Stimulated activated naive CD4-positive, alpha-beta T cell treated with Interleukin-2 at 50 U/mL for 16 hours (primary cell): ENCODE measurements around the gene COLGALT1.
"Not testable (repeated sequence)": the region's sequence is repeated elsewhere in the genome, so short reads cannot be mapped to it uniquely, and the experiment has no call there.

Source experiments
- DNase-seq: peaks from one replicate; lab custom pipeline; 2025; lab: John Stamatoyannopoulos, UW

The COLGALT1 gene

GRCh38 chr19:17555480-17555928 is at the start of gene COLGALT1:
TSS of gene COLGALT1 (plus strand) at chr19:17555649. CDS start at chr19:17555714, 65 bp downstream.
- peak; percentile 98 for DNase-seq

- no peak for DNase-seq
Measured at GRCh38 chr19:17506745-17507144, 48.7 kb upstream of the COLGALT1 start.

DNA sequence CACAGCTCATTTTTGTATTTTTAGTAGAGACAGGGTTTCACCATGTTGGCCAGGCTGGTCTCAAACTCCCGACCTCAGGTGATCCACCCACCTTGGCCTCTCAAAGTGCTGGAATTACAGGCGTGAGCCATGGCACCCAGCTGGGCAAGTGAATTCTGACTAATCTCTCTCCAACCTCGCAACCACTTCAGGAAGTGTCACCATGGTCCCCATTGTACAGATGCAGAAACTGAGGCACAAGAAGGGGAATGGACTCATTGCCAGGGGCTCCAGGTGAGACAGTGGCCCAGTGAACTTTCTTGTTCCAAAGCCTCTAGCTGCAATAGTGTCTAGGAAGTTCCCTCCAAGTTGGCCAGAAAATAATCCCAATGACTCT is 46.9 kb upstream of the COLGALT1 start:
- DNase-seq, result not testable (repeated sequence)

DNA sequence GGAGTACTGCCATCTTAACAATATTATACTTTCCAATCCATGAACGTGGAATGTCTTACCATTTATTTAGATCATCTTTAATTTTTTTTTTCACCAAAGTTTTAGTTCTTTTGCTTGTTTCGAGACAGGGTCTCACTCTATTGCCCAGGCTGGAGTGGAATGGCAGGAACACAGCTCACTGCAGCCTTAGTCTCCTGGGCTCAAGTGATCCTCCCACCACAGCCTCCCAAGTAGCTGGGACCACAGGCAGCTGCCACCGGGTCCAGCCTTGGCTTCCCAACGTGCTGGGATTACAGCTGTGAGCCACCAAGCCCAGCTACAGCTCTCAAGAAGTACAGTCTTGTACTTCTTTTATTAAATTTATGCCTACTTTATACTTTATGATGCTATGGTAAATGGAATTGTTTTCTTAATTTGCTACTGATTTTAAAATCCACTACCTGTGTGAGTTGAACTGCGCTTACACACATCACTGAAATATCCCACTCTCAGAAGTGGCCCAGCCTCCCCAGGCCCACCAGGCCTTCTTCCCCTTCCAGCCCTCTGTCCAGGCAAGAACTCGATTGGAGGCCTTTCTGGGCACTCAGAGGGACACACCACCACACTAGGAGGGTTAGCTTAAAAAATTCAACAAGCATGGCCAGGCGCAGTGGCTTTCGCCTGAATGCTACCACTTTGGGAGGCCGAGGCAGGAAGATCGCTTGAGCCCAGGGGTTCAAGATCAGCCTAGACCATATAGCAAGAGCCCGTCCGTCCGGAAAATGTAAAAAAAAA is 45.0 kb upstream of the COLGALT1 start:
- no peak for DNase-seq

DNA sequence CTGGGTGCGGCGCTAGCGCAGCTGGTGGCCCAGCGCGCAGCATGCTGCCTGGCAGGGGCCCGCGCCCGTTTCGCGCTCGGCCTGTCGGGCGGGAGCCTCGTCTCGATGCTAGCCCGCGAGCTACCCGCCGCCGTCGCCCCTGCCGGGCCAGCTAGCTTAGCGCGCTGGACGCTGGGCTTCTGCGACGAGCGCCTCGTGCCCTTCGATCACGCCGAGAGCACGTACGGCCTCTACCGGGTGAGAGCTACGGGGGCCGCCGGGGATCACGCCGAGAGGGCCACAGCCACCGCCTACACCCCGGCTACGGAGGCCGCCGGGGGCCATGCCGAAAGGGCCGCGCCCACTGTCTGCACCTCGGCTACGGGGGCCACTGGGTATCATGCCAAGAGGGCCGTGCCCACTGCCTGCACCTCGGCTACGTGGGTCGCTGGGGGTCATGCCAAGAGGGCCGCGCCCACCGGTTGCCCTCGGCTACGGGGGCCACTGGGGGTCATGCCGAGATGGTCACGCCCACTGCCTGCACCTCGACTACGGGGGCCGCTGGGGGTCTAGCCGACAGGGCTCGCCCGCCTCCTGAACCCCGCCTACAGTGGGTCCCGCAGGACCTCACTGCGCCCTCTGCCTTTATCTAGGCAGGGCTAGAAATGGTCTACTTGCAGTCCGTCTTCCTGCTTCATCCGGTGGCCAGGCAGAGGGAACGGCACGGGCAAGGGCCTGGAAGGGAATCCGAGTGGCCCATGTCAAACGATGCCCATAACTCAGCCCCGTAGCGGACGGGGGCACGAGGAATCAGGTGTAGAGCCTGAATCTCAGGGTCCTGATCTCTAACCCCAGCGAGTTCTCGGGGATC is 43.5 kb upstream of the COLGALT1 start:
- DNase-seq, result peak; percentile 85

DNA sequence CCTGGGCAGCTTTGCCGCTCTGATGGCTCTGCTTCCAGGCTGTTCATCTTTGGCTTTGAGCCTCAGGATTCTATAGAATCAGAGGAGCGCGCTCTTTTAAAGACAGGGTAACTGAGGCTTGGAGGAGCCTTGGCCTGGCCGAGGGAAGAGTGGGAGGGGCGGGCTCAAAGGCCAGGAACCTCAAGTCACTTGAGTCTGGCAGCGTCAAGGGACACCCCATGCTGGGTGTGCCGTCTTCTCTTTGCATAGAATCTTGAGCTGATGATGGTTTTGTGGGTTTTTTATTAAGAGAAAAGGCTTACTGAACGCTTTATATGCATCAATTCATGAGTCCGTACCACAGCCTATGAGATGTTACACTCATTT is 42.9 kb upstream of the COLGALT1 start:
- no peak for DNase-seq

DNA sequence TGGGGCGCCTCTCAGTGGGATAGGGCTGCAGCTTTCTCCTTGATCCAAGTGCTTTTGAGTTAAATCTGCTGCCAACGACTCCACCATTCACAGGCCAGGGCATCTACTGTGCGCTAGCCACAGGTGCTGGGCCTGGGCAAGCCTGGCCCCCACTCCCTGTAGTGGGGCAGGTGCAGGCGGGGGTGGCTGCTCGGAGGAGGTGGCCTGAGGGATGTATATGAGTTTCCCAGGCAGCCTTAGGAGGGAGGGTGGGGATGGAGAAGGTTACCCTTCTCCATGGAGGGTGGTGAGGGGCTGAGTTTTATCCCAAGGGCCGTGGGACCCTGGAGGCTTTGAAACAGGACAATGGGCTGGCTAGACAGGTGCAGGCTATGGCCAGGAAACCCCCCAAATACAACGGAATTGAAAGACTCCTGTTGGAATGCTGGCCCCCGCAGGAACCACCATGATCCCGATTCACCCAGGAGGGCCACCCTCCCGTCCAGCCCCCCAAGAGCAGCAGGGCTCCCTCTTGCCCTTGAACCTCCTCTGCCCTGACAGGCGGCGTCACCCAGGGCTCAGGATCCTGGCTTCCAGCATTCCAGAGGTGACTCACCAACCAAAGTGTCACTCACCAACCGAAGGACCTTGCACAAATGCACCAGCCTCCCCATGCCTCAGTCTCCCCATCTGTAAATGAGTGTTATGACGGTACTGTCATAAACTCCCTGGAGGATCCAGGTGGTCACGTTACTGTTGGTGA is 39.9 kb upstream of the COLGALT1 start:
- DNase-seq, result no peak

DNA sequence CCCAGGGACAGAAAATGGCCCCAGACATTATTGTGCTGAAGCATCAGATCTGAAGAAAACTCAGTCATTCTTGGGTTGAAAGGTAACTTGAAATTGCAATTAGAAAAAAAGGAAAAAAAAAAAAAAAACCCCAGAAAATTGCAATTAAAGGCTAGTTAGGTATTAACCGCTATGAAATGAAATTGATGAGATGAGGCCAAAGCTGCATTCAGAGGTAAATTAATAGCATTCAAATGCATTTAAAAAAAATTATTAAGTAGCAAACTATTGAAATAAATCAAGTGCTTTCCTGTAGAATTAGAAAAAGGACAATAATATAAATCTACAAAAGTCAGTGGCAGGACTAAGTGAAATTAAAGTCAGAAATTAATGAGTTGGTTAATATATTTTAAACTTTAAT is 37.6 kb upstream of the COLGALT1 start:
- DNase-seq, result no peak

DNA sequence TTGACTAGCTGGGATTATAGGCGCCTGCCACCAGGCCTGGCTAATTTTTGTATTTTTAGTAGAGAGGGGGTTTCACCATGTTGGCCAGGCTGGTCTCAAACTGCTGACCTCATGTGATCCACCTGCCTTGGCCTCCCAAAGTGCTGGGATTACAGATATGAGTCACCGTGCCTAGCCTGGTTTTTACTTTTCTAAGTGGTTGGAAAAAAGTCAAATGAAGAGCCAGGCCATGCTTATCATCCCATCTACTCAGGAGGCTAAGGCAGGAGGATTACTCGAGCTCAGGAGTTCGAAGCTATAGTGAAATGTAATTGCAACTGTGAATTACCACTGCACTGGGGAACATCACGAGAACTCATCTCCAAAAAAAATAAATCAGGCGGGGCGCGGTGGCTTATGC is 36.8 kb upstream of the COLGALT1 start:
- DNase-seq, result not testable (repeated sequence)

DNA sequence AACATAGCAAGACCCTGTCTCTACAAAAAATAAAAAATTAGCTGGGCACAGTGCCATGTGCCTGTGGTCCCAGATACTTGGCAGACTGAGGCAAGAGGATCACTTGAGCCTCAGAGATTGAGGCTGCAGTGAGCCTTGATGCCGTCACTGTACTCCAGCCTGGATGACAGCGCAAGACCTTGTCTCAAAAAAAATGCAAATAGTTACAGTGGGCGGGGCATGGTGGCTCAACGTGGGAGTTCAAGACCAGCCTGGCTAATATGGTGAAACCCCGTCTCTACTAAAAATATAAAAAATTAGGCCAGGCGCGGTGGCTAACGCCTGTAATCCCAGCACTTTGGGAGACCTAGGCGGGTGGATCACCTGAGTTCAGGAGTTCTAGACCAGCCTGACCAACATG is 35.5 kb upstream of the COLGALT1 start:
- DNase-seq, result no peak

DNA sequence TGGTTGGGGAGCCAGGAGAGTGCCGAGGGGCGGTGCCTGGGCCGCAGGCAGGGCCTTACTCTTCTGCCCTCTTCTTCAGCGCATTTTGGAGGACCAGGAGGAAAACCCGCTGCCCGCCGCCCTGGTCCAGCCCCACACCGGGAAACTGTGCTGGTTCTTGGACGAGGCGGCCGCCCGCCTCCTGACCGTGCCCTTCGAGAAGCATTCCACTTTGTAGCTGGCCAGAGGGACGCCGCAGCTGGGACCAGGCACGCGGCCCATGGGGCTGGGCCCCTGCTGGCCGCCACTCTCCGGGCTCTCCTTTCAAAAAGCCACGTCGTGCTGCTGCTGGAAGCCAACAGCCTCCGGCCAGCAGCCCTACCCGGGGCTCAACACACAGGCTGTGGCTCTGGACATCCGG is 34.6 kb upstream of the COLGALT1 start:
- no peak for DNase-seq

DNA sequence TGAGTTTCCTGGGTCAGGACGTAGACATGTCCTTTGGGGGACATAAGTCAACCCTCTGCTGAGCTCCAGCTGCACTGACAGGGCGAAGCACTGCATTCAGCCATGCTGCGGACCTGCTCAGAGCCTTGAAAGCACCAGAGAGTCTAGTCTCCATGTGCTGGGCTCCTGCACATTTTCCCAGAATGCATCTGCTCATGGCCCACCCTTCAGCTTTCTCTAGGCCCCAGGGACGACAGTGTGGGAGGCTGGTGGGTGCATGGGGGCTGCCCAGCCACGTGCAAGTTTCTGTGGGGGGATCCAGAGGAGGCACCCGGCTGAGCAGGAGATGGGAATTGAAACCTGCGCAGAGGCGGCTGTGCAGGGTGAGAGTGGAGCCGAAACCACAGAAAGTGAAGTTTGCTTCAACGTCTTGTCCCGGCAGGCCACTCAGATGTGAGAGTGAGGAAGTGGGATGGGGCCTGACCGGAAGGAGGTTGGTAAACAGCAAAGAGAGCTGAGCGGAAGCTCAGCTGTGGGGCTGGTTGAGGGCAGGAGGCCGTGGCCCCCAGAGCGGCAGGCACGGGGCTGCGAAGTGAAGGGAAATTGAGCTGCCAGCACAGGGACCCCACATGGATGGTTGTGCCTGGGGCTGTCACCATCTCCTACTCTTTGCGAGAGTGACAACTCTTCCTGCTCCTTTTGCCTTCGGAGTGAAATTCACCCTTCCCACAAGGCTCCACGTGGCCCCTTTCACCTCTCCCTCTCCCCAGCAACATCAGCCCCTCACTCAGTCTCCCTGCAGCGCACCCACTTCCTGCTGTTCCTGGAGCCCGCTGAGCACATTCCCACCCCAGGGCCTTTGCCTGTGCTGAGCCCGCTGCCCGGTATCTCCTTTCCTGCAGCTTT is 32.2 kb upstream of the COLGALT1 start:
- DNase-seq, result peak; percentile 16

DNA sequence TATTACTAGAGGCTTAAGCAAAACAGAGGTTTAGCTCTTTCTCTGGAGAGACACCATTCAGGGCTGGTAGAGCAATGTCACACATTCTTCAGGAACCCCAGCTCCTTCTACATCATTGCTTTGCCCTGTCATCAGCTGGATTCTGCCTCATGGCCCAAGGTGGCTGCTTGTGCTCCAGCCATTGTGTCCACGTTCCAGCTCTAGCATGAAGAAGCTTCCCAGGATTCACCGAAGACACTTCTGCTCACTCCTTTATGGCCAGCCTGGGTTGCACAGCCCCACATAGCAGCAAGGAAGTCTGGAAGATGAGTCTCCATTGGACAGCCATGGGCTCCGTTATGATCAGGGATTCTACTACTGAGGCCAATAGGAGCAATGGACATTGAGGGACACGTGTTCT is 30.8 kb upstream of the COLGALT1 start:
- no peak for DNase-seq

DNA sequence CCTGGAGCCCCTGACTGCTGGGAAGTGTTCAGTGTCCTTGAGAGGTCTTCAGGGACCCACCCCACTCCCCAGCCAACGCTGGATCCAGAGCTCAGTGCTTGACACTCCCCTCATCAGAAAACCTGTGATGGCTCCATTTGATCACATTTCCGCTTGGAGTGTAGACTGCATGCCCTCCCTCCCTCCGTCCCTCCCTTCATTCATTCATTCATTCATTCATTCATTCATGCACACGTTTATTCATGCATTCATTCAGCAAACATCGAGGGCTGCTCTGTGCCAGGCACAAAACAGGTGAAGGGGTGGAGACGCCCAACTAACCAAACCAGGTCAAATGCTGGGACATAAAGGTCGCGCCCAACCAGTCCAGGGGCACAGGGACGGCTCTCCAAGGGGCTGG is 30.3 kb upstream of the COLGALT1 start:
- DNase-seq, result no peak

GRCh38 chr19:17526922-17527321 is 28.5 kb upstream of the COLGALT1 start:
- DNase-seq, result no peak

GRCh38 chr19:17527326-17527725 is 28.1 kb upstream of the COLGALT1 start:
- no peak for DNase-seq

- no peak for DNase-seq
Measured at GRCh38 chr19:17528610-17529009, 26.8 kb upstream of the COLGALT1 start.

- no peak for DNase-seq
Measured at GRCh38 chr19:17529239-17530158, 25.9 kb upstream of the COLGALT1 start.

DNA sequence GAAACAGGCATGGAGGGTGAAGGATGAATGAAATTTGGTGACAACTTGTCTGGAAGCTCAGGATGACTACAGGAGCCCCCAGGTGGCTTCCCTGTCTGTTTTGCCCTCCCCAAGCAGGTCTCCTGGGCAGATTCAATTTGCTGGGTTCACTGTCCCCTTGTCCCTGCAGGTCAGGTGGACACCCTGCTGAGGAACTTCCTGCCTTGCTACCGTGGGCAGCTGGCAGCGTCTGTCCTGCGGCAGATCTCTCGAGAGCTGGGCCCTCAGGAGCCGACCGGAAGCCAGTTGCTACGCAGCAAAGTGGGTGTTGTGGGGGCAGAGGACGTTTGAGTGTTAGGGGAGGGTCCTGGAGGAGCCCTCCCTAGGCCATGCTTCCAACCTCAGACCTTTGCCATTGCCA is 24.9 kb upstream of the COLGALT1 start:
- no peak for DNase-seq

- no peak for DNase-seq
Measured at GRCh38 chr19:17532116-17532515, 23.3 kb upstream of the COLGALT1 start.
